Suprapubic skin (tissue), 4 donors: ENCODE results near the gene PCGF3.

Experiments
- EP300 ChIP-seq: sonication (generic); formaldehyde crosslinking; IDR thresholded peaks from one replicate; pipeline ENCODE4 v1.6.1; 2017; ENCODE audit warnings: antibody characterized with exemption
- POLR2A ChIP-seq, 2 donors: fragments of 450-650 bp; IDR thresholded peaks; one replicate each; pipeline ENCODE4 v1.6.1; 2017; ENCODE audit warnings: antibody characterized with exemption in 2 of 2, mild to moderate bottlenecking in 2 of 2, moderate library complexity in 2 of 2
- POLR2AphosphoS5 ChIP-seq, 3 donors: sonication (generic); formaldehyde crosslinking; IDR thresholded peaks; one replicate each; pipeline ENCODE4 v1.6.1; 2017; ENCODE audit warnings: antibody characterized with exemption in 3 of 3
- TF ChIP-seq, protein P1 (sequence below), 2 donors: fragments of 200-600 bp in 1 of 2; fragments of 450-650 bp in 1 of 2; sonication (generic) in 1 of 2; IDR thresholded peaks; one replicate each; pipeline ENCODE4 v1.5.1; 2016 to 2019; ENCODE audit warnings: antibody characterized with exemption in 2 of 2, mild to moderate bottlenecking in 1 of 2, moderate library complexity in 1 of 2

DNA sequence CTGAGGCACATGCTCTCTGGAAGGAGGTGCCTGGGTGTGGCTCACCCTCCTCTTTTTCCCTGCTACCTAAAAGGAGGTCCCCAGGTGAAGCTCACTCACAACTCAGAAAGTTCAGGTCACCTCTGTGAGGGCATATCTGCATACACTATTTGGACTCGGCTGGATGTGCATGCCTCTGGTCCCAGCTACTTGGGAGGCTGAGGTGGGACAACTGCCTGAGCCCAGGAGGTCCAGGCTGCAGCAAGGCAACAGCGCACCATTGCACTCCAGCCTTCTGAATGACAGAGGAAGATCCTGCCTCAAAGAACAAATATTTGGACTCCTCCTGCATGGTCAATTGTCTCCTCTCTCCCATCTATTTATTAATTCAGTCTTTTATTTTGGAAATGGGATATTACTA lies 73.9 kb downstream of the PCGF3 start:
- TF ChIP-seq POLR2A (IDR thresholded peaks at IDR 0.05): no peak
- TF ChIP-seq, protein P1, sequence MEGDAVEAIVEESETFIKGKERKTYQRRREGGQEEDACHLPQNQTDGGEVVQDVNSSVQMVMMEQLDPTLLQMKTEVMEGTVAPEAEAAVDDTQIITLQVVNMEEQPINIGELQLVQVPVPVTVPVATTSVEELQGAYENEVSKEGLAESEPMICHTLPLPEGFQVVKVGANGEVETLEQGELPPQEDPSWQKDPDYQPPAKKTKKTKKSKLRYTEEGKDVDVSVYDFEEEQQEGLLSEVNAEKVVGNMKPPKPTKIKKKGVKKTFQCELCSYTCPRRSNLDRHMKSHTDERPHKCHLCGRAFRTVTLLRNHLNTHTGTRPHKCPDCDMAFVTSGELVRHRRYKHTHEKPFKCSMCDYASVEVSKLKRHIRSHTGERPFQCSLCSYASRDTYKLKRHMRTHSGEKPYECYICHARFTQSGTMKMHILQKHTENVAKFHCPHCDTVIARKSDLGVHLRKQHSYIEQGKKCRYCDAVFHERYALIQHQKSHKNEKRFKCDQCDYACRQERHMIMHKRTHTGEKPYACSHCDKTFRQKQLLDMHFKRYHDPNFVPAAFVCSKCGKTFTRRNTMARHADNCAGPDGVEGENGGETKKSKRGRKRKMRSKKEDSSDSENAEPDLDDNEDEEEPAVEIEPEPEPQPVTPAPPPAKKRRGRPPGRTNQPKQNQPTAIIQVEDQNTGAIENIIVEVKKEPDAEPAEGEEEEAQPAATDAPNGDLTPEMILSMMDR (IDR thresholded peaks at IDR 0.05): no peak
- TF ChIP-seq EP300: no peak
- no peak for TF ChIP-seq POLR2AphosphoS5 (IDR thresholded peaks at IDR 0.05)
